Measurements from ENCODE around the gene CNOT8. TPM values are rescaled to one million over a fixed set of nuclear protein-coding genes. Genes with fewer than 3 reads are reported as not detected.

The CNOT8 gene
- total RNA-seq, 1 donor from 2014 or later, result 45.6 TPM

DNA sequence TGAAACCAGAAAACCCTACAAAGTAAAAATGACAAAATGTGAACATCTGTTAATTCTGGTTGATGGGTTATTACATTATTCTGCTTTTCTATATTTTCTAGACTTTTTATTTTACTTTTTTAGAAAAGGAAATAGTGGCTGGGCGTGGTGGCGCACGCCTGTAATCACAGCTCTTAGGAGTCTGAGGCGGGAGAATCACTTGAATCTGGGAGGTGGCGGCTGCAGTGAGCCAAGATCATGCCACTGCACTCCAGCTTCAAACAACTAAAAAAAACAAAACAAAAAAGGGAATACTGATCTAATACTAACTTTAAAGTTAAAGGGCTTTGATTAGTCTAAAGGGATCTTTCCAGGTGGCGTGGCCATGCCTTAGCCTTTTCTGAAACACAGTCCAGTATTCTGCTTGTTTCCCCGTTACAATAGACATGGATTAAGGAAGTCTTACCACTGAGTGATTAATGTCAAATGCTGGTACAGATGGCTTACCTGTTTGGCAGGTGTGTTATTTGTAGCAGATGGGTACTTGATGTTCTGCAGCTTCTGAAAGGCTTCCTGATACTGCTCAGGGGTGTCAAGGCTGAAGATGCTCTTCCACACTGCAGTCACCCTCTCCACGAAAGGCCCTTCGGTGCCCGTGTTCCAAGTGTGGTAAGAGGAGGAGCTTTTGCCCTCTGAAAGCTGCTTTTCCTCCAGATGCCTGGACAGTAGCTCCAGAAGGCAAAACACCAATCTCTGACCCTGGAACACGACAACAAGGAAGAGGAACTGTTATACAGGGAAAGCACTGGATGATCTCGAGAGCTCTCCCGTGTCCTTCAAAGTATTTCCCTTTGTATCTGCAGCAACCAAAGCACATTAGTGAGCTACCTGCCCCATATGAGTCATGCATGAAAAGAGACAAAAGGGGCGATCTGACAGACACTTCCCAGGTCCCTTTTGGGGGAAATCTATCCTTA is 37.5 kb downstream of the CNOT8 start:
- Histone ChIP-seq H2AFZ (ENCODE audit: low read depth, low read length) (no peak overlapping the region), H3K4me3 (ENCODE audit: insufficient read depth, low read depth, low read length) (no peak overlapping the region), H3K27me3 (ENCODE audit: insufficient read depth, low read length) (no peaks in the 10 kb centered on the region), H3K79me2 (ENCODE audit: insufficient read depth, low read length) (no peaks in the 10 kb centered on the region), H3K4me2 (ENCODE audit: low read length) (no peak overlapping the region), H4K20me1 (ENCODE audit: insufficient read depth, low read length) (no peaks in the 10 kb centered on the region), H3K9ac (ENCODE audit: low read length) (no peak overlapping the region), H3K36me3 (ENCODE audit: insufficient read depth, low read length) (peaks cover 64% of the 10 kb centered on the region), H3K4me1 (ENCODE audit: insufficient read depth, low read length) (no peaks in the 10 kb centered on the region), H3K27ac (ENCODE audit: low read depth, low read length) (no peak overlapping the region), H3K9me3 (ENCODE audit: insufficient read depth, low read depth, low read length) (no peaks in the 10 kb centered on the region)
- Mint-ChIP-seq H3K9me3 (ENCODE audit: unreplicated experiment) (no peaks in the 10 kb centered on the region), H3K4me1 (ENCODE audit: low read depth, unreplicated experiment) (no peaks in the 10 kb centered on the region), H3K27ac (ENCODE audit: unreplicated experiment) (no peak overlapping the region), H3K36me3 (ENCODE audit: low read depth, unreplicated experiment) (peaks cover 30% of the 10 kb centered on the region), H3K4me3 (ENCODE audit: unreplicated experiment) (no peak overlapping the region), H3K27me3 (ENCODE audit: low read depth, unreplicated experiment) (no peaks in the 10 kb centered on the region)
- DNase-seq (ENCODE audit: low read depth) (no peak), FAIRE-seq (no peak)
- TF ChIP-seq, protein P1, sequence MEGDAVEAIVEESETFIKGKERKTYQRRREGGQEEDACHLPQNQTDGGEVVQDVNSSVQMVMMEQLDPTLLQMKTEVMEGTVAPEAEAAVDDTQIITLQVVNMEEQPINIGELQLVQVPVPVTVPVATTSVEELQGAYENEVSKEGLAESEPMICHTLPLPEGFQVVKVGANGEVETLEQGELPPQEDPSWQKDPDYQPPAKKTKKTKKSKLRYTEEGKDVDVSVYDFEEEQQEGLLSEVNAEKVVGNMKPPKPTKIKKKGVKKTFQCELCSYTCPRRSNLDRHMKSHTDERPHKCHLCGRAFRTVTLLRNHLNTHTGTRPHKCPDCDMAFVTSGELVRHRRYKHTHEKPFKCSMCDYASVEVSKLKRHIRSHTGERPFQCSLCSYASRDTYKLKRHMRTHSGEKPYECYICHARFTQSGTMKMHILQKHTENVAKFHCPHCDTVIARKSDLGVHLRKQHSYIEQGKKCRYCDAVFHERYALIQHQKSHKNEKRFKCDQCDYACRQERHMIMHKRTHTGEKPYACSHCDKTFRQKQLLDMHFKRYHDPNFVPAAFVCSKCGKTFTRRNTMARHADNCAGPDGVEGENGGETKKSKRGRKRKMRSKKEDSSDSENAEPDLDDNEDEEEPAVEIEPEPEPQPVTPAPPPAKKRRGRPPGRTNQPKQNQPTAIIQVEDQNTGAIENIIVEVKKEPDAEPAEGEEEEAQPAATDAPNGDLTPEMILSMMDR (IDR thresholded peaks at IDR 0.05; ENCODE audit: insufficient read depth, low read depth, low read length), result no peak
- TF ChIP-seq EZH2 (IDR thresholded peaks at IDR 0.05; ENCODE audit: insufficient read depth, low read length), result no peak

DNA sequence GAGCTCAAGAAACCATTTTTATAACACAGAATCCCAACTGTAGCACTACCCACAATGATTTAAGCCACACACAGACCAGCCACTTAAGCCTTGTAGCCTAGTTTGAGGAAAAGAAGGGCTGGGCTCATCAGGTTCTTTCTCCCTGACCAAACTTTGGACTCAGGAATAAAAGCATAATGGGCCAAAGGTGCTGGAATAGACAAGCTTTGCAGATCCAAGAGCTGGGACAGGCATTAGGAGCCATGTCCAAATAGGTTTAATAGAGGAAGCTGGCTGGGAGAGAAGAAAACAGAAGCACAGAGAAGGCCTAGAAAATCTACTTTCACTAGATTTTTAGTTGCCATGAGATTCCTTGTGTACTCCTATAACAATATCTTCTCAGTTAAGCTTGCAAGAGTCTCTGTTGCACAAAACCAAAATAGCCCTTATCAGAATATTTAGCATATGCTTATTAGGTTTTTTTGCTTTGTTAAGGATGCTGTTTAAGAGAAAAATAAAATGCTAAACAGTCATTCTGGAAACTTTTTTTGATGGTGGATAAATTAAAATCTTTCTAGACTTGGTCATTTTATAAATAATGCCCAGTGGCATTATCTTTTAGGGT is 38.2 kb downstream of the CNOT8 start:
- Histone ChIP-seq H3K36me3 (ENCODE audit: insufficient read depth, low read length) (peaks cover 58% of the 10 kb centered on the region), H3K27me3 (ENCODE audit: insufficient read depth, low read length) (no peaks in the 10 kb centered on the region), H3K9me3 (ENCODE audit: insufficient read depth, low read depth, low read length) (no peaks in the 10 kb centered on the region), H3K4me3 (ENCODE audit: insufficient read depth, low read depth, low read length) (no peak overlapping the region), H3K4me2 (ENCODE audit: low read length) (no peak overlapping the region), H3K4me1 (ENCODE audit: insufficient read depth, low read length) (no peaks in the 10 kb centered on the region), H3K27ac (ENCODE audit: low read depth, low read length) (no peak overlapping the region), H4K20me1 (ENCODE audit: insufficient read depth, low read length) (no peaks in the 10 kb centered on the region), H3K9ac (ENCODE audit: low read length) (no peak overlapping the region), H2AFZ (ENCODE audit: low read depth, low read length) (no peak overlapping the region), H3K79me2 (ENCODE audit: insufficient read depth, low read length) (no peaks in the 10 kb centered on the region)
- Mint-ChIP-seq H3K4me1 (ENCODE audit: low read depth, unreplicated experiment) (no peaks in the 10 kb centered on the region), H3K36me3 (ENCODE audit: low read depth, unreplicated experiment) (peaks cover 31% of the 10 kb centered on the region), H3K27ac (ENCODE audit: unreplicated experiment) (no peak overlapping the region), H3K27me3 (ENCODE audit: low read depth, unreplicated experiment) (no peaks in the 10 kb centered on the region), H3K9me3 (ENCODE audit: unreplicated experiment) (no peaks in the 10 kb centered on the region), H3K4me3 (ENCODE audit: unreplicated experiment) (no peak overlapping the region)
- TF ChIP-seq, protein P1 (IDR thresholded peaks at IDR 0.05; ENCODE audit: insufficient read depth, low read depth, low read length), result no peak
- TF ChIP-seq EZH2 (IDR thresholded peaks at IDR 0.05; ENCODE audit: insufficient read depth, low read length), result no peak
- FAIRE-seq (no peak), DNase-seq (ENCODE audit: low read depth) (no peak)
